OCI-LY3 (cell line): ENCODE data around the gene MGST3.

Source experiments
- EZH2phosphoT487 ChIP-seq: fragments of 200-600 bp; shearing (Covaris generic); IDR thresholded peaks from 2 replicates; pipeline ENCODE4 v1.6.1; 2018; ENCODE audit warnings: antibody characterized with exemption, mixed run types, low read depth
- TF ChIP-seq, protein P1 (sequence below): fragments of 200-600, 300-600 bp; sonication (generic); IDR thresholded peaks from 2 replicates; pipeline ENCODE4 v1.5.1; 2014; ENCODE audit warnings: antibody characterized with exemption, low read length, low read depth

DNA sequence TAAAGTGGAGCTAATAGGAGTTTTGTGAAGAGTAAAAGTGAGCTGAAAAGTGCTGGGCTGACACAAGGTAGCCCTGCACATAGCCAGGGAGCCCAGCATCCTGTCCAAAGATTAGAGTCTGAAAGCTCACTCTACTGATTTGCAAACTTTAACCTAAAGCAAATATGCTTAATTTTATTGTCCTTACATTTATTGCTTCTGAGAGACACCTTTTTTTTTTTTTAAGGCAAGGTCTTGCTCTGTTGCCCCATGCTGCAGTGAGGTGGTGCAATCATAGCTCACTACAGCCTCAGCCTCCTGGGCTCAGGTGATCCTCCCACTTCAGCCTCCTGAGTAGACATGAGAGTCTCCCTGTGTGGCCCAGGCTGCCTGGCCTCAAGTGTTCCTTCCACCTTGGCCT is 16.5 kb downstream of the MGST3 start:
- TF ChIP-seq, protein P1, sequence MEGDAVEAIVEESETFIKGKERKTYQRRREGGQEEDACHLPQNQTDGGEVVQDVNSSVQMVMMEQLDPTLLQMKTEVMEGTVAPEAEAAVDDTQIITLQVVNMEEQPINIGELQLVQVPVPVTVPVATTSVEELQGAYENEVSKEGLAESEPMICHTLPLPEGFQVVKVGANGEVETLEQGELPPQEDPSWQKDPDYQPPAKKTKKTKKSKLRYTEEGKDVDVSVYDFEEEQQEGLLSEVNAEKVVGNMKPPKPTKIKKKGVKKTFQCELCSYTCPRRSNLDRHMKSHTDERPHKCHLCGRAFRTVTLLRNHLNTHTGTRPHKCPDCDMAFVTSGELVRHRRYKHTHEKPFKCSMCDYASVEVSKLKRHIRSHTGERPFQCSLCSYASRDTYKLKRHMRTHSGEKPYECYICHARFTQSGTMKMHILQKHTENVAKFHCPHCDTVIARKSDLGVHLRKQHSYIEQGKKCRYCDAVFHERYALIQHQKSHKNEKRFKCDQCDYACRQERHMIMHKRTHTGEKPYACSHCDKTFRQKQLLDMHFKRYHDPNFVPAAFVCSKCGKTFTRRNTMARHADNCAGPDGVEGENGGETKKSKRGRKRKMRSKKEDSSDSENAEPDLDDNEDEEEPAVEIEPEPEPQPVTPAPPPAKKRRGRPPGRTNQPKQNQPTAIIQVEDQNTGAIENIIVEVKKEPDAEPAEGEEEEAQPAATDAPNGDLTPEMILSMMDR: no peak
- TF ChIP-seq EZH2phosphoT487: no peak
